ENCODE data around the gene PYHIN1.
"Not testable (repeated sequence)": the region's sequence is repeated elsewhere in the genome, so short reads cannot be mapped to it uniquely, and the experiment has no call there.

DNA sequence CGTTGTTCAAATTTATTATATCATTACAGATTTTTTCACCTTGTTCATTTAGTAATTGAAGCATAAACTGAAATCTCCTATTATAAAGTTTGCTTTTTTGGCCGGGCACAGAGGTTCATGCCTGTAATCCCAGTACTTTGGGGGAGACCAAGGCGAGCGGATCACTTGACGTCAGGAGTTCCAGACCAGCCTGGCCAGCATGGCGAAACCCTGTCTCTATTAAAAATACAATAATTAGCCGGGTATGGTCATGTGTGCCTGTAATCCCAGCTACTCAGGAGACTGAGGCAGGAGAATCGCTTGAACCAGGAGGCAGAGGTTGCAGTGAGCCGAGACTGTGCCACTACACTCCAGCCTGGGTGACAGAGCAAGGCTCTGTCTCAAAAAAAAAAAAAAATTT is 79.6 kb downstream of the PYHIN1 start:
- TF ChIP-seq, protein P1, sequence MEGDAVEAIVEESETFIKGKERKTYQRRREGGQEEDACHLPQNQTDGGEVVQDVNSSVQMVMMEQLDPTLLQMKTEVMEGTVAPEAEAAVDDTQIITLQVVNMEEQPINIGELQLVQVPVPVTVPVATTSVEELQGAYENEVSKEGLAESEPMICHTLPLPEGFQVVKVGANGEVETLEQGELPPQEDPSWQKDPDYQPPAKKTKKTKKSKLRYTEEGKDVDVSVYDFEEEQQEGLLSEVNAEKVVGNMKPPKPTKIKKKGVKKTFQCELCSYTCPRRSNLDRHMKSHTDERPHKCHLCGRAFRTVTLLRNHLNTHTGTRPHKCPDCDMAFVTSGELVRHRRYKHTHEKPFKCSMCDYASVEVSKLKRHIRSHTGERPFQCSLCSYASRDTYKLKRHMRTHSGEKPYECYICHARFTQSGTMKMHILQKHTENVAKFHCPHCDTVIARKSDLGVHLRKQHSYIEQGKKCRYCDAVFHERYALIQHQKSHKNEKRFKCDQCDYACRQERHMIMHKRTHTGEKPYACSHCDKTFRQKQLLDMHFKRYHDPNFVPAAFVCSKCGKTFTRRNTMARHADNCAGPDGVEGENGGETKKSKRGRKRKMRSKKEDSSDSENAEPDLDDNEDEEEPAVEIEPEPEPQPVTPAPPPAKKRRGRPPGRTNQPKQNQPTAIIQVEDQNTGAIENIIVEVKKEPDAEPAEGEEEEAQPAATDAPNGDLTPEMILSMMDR (IDR thresholded peaks at IDR 0.05), result not testable (repeated sequence)
- not testable (repeated sequence) for TF ChIP-seq POLR2AphosphoS5, POLR2A, EP300 (IDR thresholded peaks at IDR 0.05)

All from gastroesophageal sphincter (tissue), 3 donors.